ENCODE measurements around the gene RTCA. TPM values are rescaled to one million over a fixed set of nuclear protein-coding genes. Genes with fewer than 3 reads are reported as not detected.
"Not testable (repeated sequence)": the region's sequence is repeated elsewhere in the genome, so short reads cannot be mapped to it uniquely, and the experiment has no call there.

Gene RTCA
- total RNA-seq, 2 donors from 2014 or later, result 15.4 to 23.8 TPM

DNA sequence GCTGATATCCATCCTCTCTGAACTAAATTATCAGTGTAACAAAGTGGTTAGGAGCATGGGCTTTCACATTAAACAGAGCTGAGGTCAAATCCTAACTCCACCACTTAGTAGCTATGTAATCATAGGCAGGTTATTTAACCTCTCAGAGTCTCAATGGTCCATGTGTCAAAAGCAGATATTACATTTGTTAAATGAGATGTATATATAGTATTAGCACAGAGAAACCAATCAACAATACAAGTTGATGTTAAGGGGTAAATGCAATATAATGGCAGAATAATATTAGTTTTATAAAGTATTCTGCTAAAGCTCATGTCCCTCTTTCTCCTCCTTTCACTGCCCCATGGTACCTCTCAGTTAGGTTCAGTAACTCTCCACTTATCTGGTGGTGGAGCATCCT is 43.6 kb upstream of the RTCA start:
- DNase-seq (ENCODE audit: low spot score), result no peak
- H3K9me3 ChIP-seq, result no peaks in the 10 kb centered on the region
- H3K36me3 ChIP-seq, result peaks cover 14% of the 10 kb centered on the region
- H3K27ac ChIP-seq, result no peak overlapping the region
- H3K27me3 ChIP-seq (replicated peaks; ENCODE audit: insufficient read depth), result no peaks in the 10 kb centered on the region
- H3K4me1 ChIP-seq (ENCODE audit: control insufficient read depth in 1 of 2, low read depth in 2 of 2), result no peaks in the 10 kb centered on the region
- ATAC-seq (ENCODE audit: insufficient number of reproducible peaks, low FRiP score, low read depth), result no peak
- H3K4me3 ChIP-seq, result no peak overlapping the region
- TF ChIP-seq, protein P1, sequence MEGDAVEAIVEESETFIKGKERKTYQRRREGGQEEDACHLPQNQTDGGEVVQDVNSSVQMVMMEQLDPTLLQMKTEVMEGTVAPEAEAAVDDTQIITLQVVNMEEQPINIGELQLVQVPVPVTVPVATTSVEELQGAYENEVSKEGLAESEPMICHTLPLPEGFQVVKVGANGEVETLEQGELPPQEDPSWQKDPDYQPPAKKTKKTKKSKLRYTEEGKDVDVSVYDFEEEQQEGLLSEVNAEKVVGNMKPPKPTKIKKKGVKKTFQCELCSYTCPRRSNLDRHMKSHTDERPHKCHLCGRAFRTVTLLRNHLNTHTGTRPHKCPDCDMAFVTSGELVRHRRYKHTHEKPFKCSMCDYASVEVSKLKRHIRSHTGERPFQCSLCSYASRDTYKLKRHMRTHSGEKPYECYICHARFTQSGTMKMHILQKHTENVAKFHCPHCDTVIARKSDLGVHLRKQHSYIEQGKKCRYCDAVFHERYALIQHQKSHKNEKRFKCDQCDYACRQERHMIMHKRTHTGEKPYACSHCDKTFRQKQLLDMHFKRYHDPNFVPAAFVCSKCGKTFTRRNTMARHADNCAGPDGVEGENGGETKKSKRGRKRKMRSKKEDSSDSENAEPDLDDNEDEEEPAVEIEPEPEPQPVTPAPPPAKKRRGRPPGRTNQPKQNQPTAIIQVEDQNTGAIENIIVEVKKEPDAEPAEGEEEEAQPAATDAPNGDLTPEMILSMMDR (IDR thresholded peaks at IDR 0.05), result no peak

DNA sequence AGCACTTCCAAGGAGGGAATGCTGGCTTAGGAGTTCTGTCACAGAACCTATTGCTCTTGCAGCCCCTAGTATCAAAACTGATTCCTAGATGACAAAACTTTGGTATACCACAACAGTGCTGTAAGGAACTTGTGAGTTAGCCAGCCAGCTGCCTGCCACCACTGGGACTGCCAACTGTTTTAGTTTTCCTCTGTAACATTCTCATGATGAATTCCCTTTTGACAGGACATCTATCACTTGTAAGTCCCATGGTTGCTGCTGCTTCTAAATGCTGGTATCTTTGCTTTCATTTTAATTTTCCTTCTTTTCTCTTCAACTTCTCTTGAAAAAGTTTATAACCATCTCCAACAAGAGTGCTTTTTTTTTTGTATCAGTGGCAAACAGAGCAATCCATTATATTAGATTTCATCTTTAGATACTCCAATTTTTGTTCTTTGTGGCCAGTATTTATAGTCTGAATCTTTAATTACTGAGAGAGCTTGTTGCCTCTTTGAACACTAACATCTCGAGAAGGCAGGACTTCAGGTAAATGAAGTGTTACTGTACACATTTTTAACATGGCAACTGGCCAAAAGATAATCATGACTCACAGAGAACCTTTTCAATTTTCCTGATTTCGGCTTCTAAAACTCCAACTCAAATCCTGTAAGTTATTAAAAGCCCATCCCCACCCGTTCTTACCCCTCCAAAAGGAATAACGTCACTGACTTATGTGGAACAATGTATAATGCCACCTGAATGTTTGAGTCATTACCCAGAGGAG is 36.2 kb upstream of the RTCA start:
- Histone ChIP-seq H3K27me3 (replicated peaks; ENCODE audit: insufficient read depth) (no peaks in the 10 kb centered on the region), H3K36me3 (peaks cover 39% of the 10 kb centered on the region), H3K4me3 (no peak overlapping the region), H3K9me3 (no peaks in the 10 kb centered on the region), H3K27ac (no peak overlapping the region), H3K4me1 (ENCODE audit: control insufficient read depth in 1 of 2, low read depth in 2 of 2) (no peaks in the 10 kb centered on the region)
- ATAC-seq (ENCODE audit: insufficient number of reproducible peaks, low FRiP score, low read depth) (no peak), DNase-seq (ENCODE audit: low spot score) (no peak)
- TF ChIP-seq, protein P1 (IDR thresholded peaks at IDR 0.05), result no peak

DNA sequence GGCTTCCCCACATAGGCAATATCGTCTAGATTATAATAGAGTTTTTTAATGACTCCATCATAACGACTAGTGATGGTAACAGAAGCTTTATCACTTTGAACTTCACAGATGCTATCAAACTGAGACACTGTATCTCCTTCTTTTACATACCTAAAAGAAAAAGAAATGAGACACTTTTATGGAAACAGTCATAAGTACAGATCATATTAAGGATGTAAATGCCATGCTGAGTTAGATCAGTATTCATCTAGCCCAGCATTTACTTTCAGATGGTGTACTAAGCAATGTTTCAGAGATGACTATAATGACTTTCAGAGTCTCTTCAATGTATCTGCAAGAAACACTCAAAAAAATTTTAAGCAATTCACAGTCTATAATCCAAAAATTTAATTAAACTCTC is 35.3 kb upstream of the RTCA start:
- no peaks in the 10 kb centered on the region for H3K4me1 ChIP-seq (ENCODE audit: control insufficient read depth in 1 of 2, low read depth in 2 of 2)
- ATAC-seq (ENCODE audit: insufficient number of reproducible peaks, low FRiP score, low read depth) (no peak), DNase-seq (ENCODE audit: low spot score) (no peak)
- no peak overlapping the region for H3K27ac ChIP-seq
- H3K9me3 ChIP-seq, result no peaks in the 10 kb centered on the region
- no peak overlapping the region for H3K4me3 ChIP-seq
- TF ChIP-seq, protein P1 (IDR thresholded peaks at IDR 0.05), result no peak
- H3K36me3 ChIP-seq, result peaks cover 39% of the 10 kb centered on the region
- H3K27me3 ChIP-seq (replicated peaks; ENCODE audit: insufficient read depth), result no peaks in the 10 kb centered on the region

DNA sequence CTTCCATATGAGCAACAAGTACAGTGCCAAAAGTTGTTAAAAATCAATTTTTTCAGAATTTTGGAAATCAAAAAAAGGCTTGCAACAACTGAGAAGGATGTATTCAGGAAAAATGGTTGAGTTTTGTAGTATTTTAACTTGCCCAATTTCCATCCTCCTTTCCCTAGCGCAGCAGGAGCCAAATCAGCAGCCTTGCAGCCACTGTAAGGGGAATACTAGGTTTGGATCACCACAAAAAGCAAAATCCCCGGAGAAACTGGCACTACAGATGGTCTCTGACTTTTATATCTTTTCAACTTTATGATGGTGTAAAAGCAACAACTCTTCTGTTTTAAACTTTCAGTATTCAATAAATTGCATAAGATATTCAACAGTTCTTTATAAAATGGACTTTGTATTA is 34.3 kb upstream of the RTCA start:
- Histone ChIP-seq H3K27ac (no peak overlapping the region), H3K4me3 (no peak overlapping the region), H3K27me3 (replicated peaks; ENCODE audit: insufficient read depth) (no peaks in the 10 kb centered on the region), H3K4me1 (ENCODE audit: control insufficient read depth in 1 of 2, low read depth in 2 of 2) (no peaks in the 10 kb centered on the region), H3K36me3 (peaks cover 35% of the 10 kb centered on the region), H3K9me3 (no peaks in the 10 kb centered on the region)
- ATAC-seq (ENCODE audit: insufficient number of reproducible peaks, low FRiP score, low read depth) (no peak), DNase-seq (ENCODE audit: low spot score) (no peak)
- TF ChIP-seq, protein P1 (IDR thresholded peaks at IDR 0.05), result no peak

DNA sequence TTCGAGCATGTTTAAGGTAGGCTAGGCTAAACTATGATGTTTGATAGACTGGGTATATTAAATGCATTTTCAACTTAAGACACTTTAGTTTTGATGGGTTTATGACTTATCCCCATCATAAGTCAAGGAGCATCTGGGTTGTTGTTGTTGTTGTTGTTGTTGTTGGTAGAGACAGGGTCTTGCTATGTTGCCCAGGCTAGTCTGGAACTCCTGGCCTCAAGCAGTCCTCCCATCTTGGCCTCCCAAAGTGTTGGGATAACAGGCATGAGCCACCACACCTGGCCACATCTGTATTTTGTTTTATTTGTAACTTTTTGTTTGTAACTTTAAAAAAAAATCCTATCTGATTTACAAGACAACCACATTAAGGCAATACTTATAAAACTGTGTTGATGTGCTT is 33.9 kb upstream of the RTCA start:
- DNase-seq (ENCODE audit: low spot score) (no peak), ATAC-seq (ENCODE audit: insufficient number of reproducible peaks, low FRiP score, low read depth) (no peak)
- H3K9me3 ChIP-seq, result no peaks in the 10 kb centered on the region
- H3K4me3 ChIP-seq, result no peak overlapping the region
- H3K27ac ChIP-seq, result no peak overlapping the region
- H3K36me3 ChIP-seq, result peaks cover 38% of the 10 kb centered on the region
- TF ChIP-seq, protein P1 (IDR thresholded peaks at IDR 0.05), result no peak
- no peaks in the 10 kb centered on the region for H3K4me1 ChIP-seq (ENCODE audit: control insufficient read depth in 1 of 2, low read depth in 2 of 2)
- no peaks in the 10 kb centered on the region for H3K27me3 ChIP-seq (replicated peaks; ENCODE audit: insufficient read depth)

DNA sequence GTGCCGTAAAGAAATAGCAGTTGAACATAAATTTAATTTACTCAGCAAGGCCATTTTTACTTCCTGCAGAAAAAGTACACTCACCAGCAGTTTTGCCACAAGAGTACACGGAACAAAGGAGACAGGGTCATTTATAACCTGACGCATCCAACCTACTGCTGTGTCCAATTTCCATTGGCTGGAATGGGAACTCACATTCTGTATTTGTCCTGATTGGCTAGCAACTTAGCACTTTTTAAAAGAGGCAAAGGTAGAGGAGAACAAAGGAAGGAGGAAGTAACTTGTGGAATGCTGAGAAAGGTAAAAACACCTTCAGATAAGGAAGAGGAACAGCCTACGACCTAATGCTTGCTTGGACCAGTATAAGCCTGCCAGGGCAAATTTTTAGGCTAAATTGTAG is 32.5 kb upstream of the RTCA start:
- not testable (repeated sequence) for H3K9me3 ChIP-seq; DNase-seq (ENCODE audit: low spot score); H3K4me1 ChIP-seq (ENCODE audit: control insufficient read depth in 1 of 2, low read depth in 2 of 2); H3K27ac ChIP-seq; H3K4me3 ChIP-seq; H3K27me3 ChIP-seq (replicated peaks; ENCODE audit: insufficient read depth); ATAC-seq (ENCODE audit: insufficient number of reproducible peaks, low FRiP score, low read depth)
- peaks cover 33% of the 10 kb centered on the region for H3K36me3 ChIP-seq
